K562 (cell line): Measurements from ENCODE around the gene LIAS. TPM values are rescaled to one million over a fixed set of nuclear protein-coding genes. Genes with fewer than 3 reads are reported as not detected.
A peak's percentile ranks its signal among the peaks of the same experiment; 100 is the strongest.

Experiments
- ARHGAP35 ChIP-seq: fragments of 450-650 bp; IDR thresholded peaks from 2 replicates; pipeline ENCODE4 v1.6.1; 2018; ENCODE audit not compliant: partially characterized antibody
- BCOR ChIP-seq: fragments of 450-650 bp; IDR thresholded peaks from 2 replicates; pipeline ENCODE4 v1.6.1; 2016
- CHAMP1 ChIP-seq: fragments of 450-650 bp; IDR thresholded peaks from 2 replicates; pipeline ENCODE4 v1.6.1; 2016; ENCODE audit warnings: mild to moderate bottlenecking
- CHD4 ChIP-seq: fragments of 200-600 bp; sonication (generic); IDR thresholded peaks from 3 replicates; pipeline ENCODE4 v1.6.1; 2012; ENCODE audit warnings: low read depth, mild to moderate bottlenecking, mixed read lengths, low read length, inconsistent platforms; ENCODE audit not compliant: insufficient read depth, insufficient replicate concordance, poor library complexity, severe bottlenecking
- ETS2 ChIP-seq: IDR thresholded peaks from 2 replicates; pipeline ENCODE4 v1.6.1; 2016; ENCODE audit warnings: borderline replicate concordance, missing genetic modification characterization, mild to moderate bottlenecking, moderate library complexity, missing compliant biosample characterization; ENCODE audit not compliant: poor library complexity, severe bottlenecking
- HDAC3 ChIP-seq: fragments of 450-650 bp; IDR thresholded peaks from 2 replicates; pipeline ENCODE4 v1.6.1; 2018; ENCODE audit warnings: borderline replicate concordance, mild to moderate bottlenecking, moderate library complexity; ENCODE audit not compliant: partially characterized antibody
- HIVEP1 ChIP-seq: fragments of 250-450 bp; sonication (Bioruptor Pico); IDR thresholded peaks from 2 replicates; pipeline ENCODE4 v1.4.0; 2020; ENCODE audit warnings: mild to moderate bottlenecking
- HMG20B ChIP-seq: fragments of 250-450 bp; sonication (Bioruptor Pico); IDR thresholded peaks from 2 replicates; pipeline ENCODE4 v1.5.0; 2021; ENCODE audit warnings: mild to moderate bottlenecking
- HNRNPH1 ChIP-seq: fragments of 200-400 bp; formaldehyde crosslinking; optimal IDR thresholded peaks from 2 replicates; pipeline ENCODE3; 2017; ENCODE audit warnings: low read depth, mild to moderate bottlenecking, low read length, moderate library complexity
- ILK ChIP-seq: fragments of 450-650 bp; IDR thresholded peaks from 2 replicates; pipeline ENCODE4 v1.6.1; 2016; ENCODE audit warnings: missing genetic modification characterization, low read depth, mild to moderate bottlenecking, missing compliant biosample characterization, moderate library complexity, borderline replicate concordance
- IRF1 ChIP-seq: sonication (generic); formaldehyde crosslinking; IDR thresholded peaks from 2 replicates; pipeline ENCODE4 v1.8.0; 2022; ENCODE audit warnings: missing genetic modification reagents, mild to moderate bottlenecking, borderline replicate concordance
- KAT2B ChIP-seq: IDR thresholded peaks from one replicate; pipeline ENCODE4 v1.6.1; 2012; ENCODE audit warnings: low read depth, mild to moderate bottlenecking, control low read depth, inconsistent platforms, low read length, moderate library complexity
- POLR3A ChIP-seq: IDR thresholded peaks from 2 replicates; pipeline ENCODE4 v1.6.1; 2011; ENCODE audit warnings: borderline replicate concordance, mild to moderate bottlenecking, moderate library complexity; ENCODE audit not compliant: insufficient read length, insufficient read depth; ENCODE audit errors: extremely low read depth
- SMARCA4 ChIP-seq: fragments of 450-650 bp; IDR thresholded peaks from 2 replicates; pipeline ENCODE4 v1.6.1; 2016
- SMC3 ChIP-seq: conservative IDR thresholded peaks from 2 replicates; pipeline ENCODE4 v1.6.1; 2011; ENCODE audit warnings: low read depth, low read length, improper control_type of control experiment; ENCODE audit not compliant: insufficient read depth
- THRAP3 ChIP-seq: fragments of 450-650 bp; IDR thresholded peaks from 2 replicates; pipeline ENCODE4 v1.6.1; 2016; ENCODE audit warnings: mild to moderate bottlenecking, inconsistent platforms, borderline replicate concordance
- ZBED1 ChIP-seq: IDR thresholded peaks from 2 replicates; pipeline ENCODE4 v1.6.1; 2014
- ZBTB17 ChIP-seq: fragments of 450-650 bp; formaldehyde crosslinking; IDR thresholded peaks from 2 replicates; pipeline ENCODE4 v1.4.0; 2020; ENCODE audit warnings: mild to moderate bottlenecking
- ZMIZ1 ChIP-seq, 2 experiments: fragments of 150-350 bp in 1 of 2; IDR thresholded peaks; 2 replicates each; pipeline ENCODE4 v1.6.1; 2012 to 2016; ENCODE audit warnings: low read depth in 2 of 2, low read length in 2 of 2, mild to moderate bottlenecking in 1 of 2, moderate library complexity in 1 of 2
- ZNF224 ChIP-seq: sonication (generic); formaldehyde crosslinking; IDR thresholded peaks from 2 replicates; pipeline ENCODE4 v1.8.0; 2022; ENCODE audit warnings: mild to moderate bottlenecking, missing genetic modification reagents
- ZNF347 ChIP-seq: fragments of 450-650 bp; formaldehyde crosslinking; IDR thresholded peaks from 2 replicates; pipeline ENCODE4 v1.4.0; 2020; ENCODE audit warnings: low read depth, mild to moderate bottlenecking, moderate library complexity
- polyA plus RNA-seq, 8 experiments: library from polyadenylated mRNA; depleted of rRNA in 4 of 8; stranded (reverse) in 5 of 8; unstranded in 3 of 8; fragments of >200 nt; fragmentation: Nextera tagmentation in 2 of 8; fragmentation: Illumina TruSeq in 1 of 8; extraction: Ambion mirVana in 2 of 8; extraction: Trizol in 1 of 8; gene quantifications; 2 replicates each; pipeline versions ENCODE4 v1.2.1 to v1.2.3, GENCODE V29; 2011 to 2014; ENCODE audit warnings: inconsistent platforms in 1 of 8, missing spikeins in 1 of 8
- total RNA-seq, 7 experiments: library from RNA; depleted of rRNA in 6 of 7; stranded (reverse); fragments of >200 nt in 6 of 7; fragmentation: Illumina TruSeq in 2 of 7; extraction: Trizol in 2 of 7; gene quantifications; 2 replicates each; pipeline versions ENCODE4 v1.2.1 to v1.2.3, GENCODE V29; 2011 to 2021; ENCODE audit warnings: low replicate concordance in 1 of 7

The LIAS gene
- total and polyA plus RNA-seq, 9 of the 15 experiments (the other 6 are each of a cell fraction or from before 2014, with no cell fraction given), result 21.9 to 57.1 (median 42.1) TPM

GRCh38 chr4:39464886-39465501 is 6.1 kb downstream of the LIAS start (continued):
- no peak for TF ChIP-seq ETS2 (tag)
- TF ChIP-seq HNRNPH1, result no peak
- no peak for TF ChIP-seq ZBTB17 (CRISPR knock-in tag)
- TF ChIP-seq SMARCA4, result peak; percentile 30; the same call in 1 of the 2 replicates
- no peak for TF ChIP-seq BCOR
- TF ChIP-seq HDAC3, result peak; percentile 33
- TF ChIP-seq CHAMP1, result 0 out of 2 replicates have a peak, but pooled peaks have one; percentile 64
- no peak for TF ChIP-seq IRF1 (CRISPR knock-in tag)
- no peak for TF ChIP-seq ZBED1
- no peak for TF ChIP-seq ZNF224 (CRISPR knock-in tag)
- no peak for TF ChIP-seq ARHGAP35
- TF ChIP-seq KAT2B, result no peak
- TF ChIP-seq HIVEP1 (CRISPR knock-in tag), result no peak
- no peak for TF ChIP-seq ZNF347 (CRISPR knock-in tag)
- TF ChIP-seq POLR3A, result no peak
- no peak for TF ChIP-seq ZMIZ1 (IDR thresholded peaks at IDR 0.05; ENCODE audit: low read depth in 2 of 2, low read length in 2 of 2)
- no peak for TF ChIP-seq ILK (tag)
- TF ChIP-seq SMC3, result no peak
- TF ChIP-seq THRAP3, result no peak
- no peak for TF ChIP-seq CHD4
- no peak for TF ChIP-seq HMG20B (CRISPR knock-in tag)
